Umbilical cord (tissue), 2 donors: ENCODE measurements around the gene STK38. TPM values are rescaled to one million over a fixed set of nuclear protein-coding genes. Genes with fewer than 3 reads are reported as not detected.
"Not testable (repeated sequence)": the region's sequence is repeated elsewhere in the genome, so short reads cannot be mapped to it uniquely, and the experiment has no call there.

Source experiments
- DNase-seq: peaks from one replicate; pipeline ENCODE4 v3.0.0-alpha.2; 2015; ENCODE audit warnings: low spot score
- total RNA-seq: library from RNA; depleted of rRNA; stranded (reverse); fragments of >200 nt; gene quantifications from one replicate; pipeline ENCODE4 v1.2.3, GENCODE V29; 2014; ENCODE audit warnings: low replicate concordance; ENCODE audit not compliant: insufficient read depth

STK38 gene
- 21.2 TPM for total RNA-seq

- peak; percentile 92 for DNase-seq
Measured at GRCh38 chr6:36546920-36547645, at the start of gene STK38. Gene STK38, minus strand, starts transcription at chr6:36547479. Its CDS starts 7,277 bp downstream, at chr6:36540202.

- DNase-seq, result peak; percentile 19
Measured at GRCh38 chr6:36596356-36596755, 49.1 kb upstream of the STK38 start.

- peak; percentile 68 for DNase-seq
Measured at GRCh38 chr6:36594816-36595643, 47.8 kb upstream of the STK38 start.

- peak; percentile 98 for DNase-seq
Measured at GRCh38 chr6:36594029-36594815, 46.9 kb upstream of the STK38 start, which contains the start of gene SRSF3. Gene SRSF3, plus strand, starts transcription at chr6:36594362. Its CDS starts 2,401 bp downstream, at chr6:36596763.

GRCh38 chr6:36593569-36594028, 46.3 kb upstream of the STK38 start:
- no peak for DNase-seq

- no peak for DNase-seq
Measured at GRCh38 chr6:36592221-36592655, 45.0 kb upstream of the STK38 start.

- DNase-seq, result peak; percentile 48
Measured at GRCh38 chr6:36590237-36590636, 43.0 kb upstream of the STK38 start.

- not testable (repeated sequence) for DNase-seq
Measured at GRCh38 chr6:36589025-36589400, 41.7 kb upstream of the STK38 start.

GRCh38 chr6:36586606-36587005, 39.3 kb upstream of the STK38 start:
- DNase-seq, result no peak

GRCh38 chr6:36581716-36582115, 34.4 kb upstream of the STK38 start:
- DNase-seq, result no peak

- DNase-seq, result no peak
Measured at GRCh38 chr6:36580184-36580526, 32.9 kb upstream of the STK38 start.

GRCh38 chr6:36578431-36578830, 31.2 kb upstream of the STK38 start:
- no peak for DNase-seq

- no peak for DNase-seq
Measured at GRCh38 chr6:36578030-36578429, 30.8 kb upstream of the STK38 start.

- peak; percentile 59 for DNase-seq
Measured at GRCh38 chr6:36577301-36577700, 30.0 kb upstream of the STK38 start.

- no peak for DNase-seq
Measured at GRCh38 chr6:36576578-36576977, 29.3 kb upstream of the STK38 start.

- DNase-seq, result no peak
Measured at GRCh38 chr6:36574679-36575078, 27.4 kb upstream of the STK38 start.

- DNase-seq, result not testable (repeated sequence)
Measured at GRCh38 chr6:36572353-36573311, 25.4 kb upstream of the STK38 start.

- no peak for DNase-seq
Measured at GRCh38 chr6:36571122-36572043, 24.1 kb upstream of the STK38 start.

- no peak for DNase-seq
Measured at GRCh38 chr6:36570264-36570663, 23.0 kb upstream of the STK38 start.
